GM21619 (cell line): ENCODE results near the gene FAP.

Experiments
- ATAC-seq: cut with Tn5 transposase; IDR thresholded peaks from one replicate; pipeline ENCODE4 v1.9.1; 2021; ENCODE audit not compliant: unreplicated experiment

The FAP gene

GRCh38 chr2:162138310-162138709 lies 104.9 kb downstream of the FAP start:
- no peak for ATAC-seq

DNA sequence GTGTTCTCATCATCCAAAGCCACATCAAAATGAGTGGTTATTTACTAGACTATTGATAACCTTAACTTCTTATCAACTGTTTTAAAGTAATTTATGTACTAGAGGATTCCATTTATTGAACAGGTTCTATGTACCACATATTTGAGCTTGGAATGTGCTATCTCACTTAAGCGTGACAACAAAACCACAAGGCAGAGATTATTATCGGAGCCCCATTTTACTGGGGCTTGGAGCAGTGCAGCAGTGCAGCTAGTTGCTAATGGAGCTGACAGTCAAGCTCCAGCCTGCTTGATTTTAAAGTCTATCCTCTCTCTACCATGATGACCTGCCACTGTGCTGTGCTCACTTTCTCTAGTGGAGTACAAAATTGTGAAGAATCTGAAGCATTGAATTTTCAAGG lies 115.8 kb downstream of the FAP start:
- ATAC-seq = no peak

GRCh38 chr2:162126527-162126926 lies 116.7 kb downstream of the FAP start:
- ATAC-seq = peak; percentile 4

DNA sequence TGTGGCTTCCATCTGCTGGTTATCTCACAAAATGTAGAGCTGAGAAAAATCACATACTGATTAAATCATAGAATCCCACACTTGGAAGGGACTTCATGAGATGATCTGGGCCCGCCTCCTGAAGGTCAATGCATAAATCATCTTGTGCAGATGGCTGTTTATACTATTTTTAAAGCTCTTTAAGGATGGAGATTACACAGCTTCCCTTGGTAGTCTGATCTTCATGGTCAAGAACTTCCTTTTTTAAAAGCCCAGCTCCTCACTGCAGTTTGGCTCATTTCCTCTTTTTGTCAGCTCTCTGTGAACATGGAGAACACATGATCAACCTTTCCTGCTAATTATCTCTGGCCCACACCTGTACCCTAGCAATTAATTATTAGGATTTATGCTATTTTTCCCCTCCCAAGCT lies 117.1 kb downstream of the FAP start:
- peak; percentile 88 for ATAC-seq

DNA sequence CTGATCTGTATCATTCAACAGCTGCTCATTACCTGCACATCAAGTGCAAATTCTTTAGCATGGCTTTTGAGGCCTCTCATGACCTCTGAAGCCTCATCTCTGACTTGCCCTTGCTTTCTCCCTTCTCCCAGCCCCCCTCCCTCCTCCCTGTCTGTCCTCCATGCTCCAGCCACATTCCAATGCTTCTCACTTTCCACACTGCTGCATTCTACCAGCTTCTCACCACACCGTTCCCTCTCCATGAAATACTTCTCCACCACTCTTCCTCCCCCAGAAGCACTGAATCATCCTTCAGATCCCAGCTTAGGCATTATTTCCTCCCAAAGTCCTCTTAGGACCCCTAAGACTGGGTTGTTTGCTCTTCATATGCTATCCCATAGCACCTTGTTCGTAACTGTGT lies 118.1 kb downstream of the FAP start:
- ATAC-seq = no peak

DNA sequence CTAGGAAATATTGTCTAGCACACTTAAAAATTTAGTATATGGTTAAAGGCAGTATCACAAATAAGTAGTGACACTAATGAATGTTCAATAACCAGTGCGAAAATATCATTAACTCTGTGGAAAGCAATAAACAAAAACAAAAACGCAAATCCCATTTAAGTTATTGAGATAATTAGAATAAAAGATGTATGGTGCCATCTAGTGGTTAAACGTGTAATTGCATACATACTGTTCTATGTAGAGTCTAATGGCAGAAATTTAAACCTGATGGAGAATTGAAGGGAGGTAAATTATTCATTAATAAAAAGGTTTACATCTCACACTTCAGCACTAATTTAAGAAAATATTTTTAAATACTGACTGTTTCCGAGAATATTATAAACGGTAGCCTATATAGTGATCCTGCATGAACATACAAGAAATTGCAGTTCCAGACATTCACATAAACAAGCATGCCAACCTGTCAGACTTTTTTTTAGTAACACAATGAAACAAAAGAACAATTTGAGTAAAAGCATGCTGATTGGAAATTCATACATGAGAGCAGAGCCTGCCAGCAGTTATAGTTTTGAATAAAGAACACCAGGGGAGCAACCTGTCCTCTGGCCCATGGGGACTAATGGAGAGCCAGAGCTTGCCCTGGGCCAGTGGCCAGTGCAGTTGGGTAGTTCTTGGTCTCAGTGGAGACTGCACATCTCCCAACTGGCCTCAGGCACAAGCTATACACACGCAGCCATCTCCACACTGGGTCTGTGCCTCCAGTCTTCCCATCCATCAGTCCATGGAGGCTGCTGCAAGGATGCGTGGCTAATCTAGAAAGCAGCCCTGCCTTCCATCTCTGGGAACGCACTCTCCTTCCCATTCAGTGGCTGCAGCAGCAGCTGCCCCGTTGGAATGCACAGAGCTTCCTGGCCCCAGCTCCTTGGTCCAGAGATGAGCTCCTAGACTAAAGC lies 119.2 kb downstream of the FAP start:
- ATAC-seq = peak; percentile 50
